ENCODE data around the gene ORC3.

- TF ChIP-seq CTCF (IDR thresholded peaks at IDR 0.05) = no peak
- no peak for TF ChIP-seq POLR2AphosphoS5 (IDR thresholded peaks at IDR 0.05)
- no peak for TF ChIP-seq POLR2A (IDR thresholded peaks at IDR 0.05)
Observed at GRCh38 chr6:87690441-87690840, 100.5 kb downstream of the ORC3 start.
